WERI-Rb-1 (cell line): ENCODE data around the gene VWA5A.

Experiments
- DNase-seq: peaks from one replicate; pipeline ENCODE4 v3.0.0-alpha.2; 2020
- H3K27ac ChIP-seq: fragments of 250-450 bp; sonication (Bioruptor Pico); 2 replicates; pipeline ENCODE4 v1.5.1; 2020; ENCODE audit warnings: mild to moderate bottlenecking, moderate library complexity
- H3K27me3 ChIP-seq: fragments of 250-450 bp; sonication (Bioruptor Pico); 2 replicates; pipeline ENCODE4 v1.5.1; 2021; ENCODE audit warnings: mild to moderate bottlenecking, low read depth, moderate library complexity; ENCODE audit not compliant: insufficient read depth, severe bottlenecking
- H3K36me3 ChIP-seq: fragments of 250-450 bp; sonication (Bioruptor Pico); 2 replicates; pipeline ENCODE4 v1.5.1; 2020; ENCODE audit warnings: mild to moderate bottlenecking, moderate library complexity
- H3K4me3 ChIP-seq: 2 replicates; pipeline ENCODE4 v1.5.1; 2011; ENCODE audit warnings: low read depth, mild to moderate bottlenecking, control low read depth, low read length
- H3K9me3 ChIP-seq: fragments of 250-450 bp; sonication (Bioruptor Pico); 2 replicates; pipeline ENCODE4 v1.5.1; 2021; ENCODE audit warnings: mild to moderate bottlenecking, moderate library complexity; ENCODE audit not compliant: severe bottlenecking
- TF ChIP-seq, protein P1 (sequence below): IDR thresholded peaks from 2 replicates; pipeline ENCODE4 v1.5.1; 2011; ENCODE audit warnings: low read depth, mild to moderate bottlenecking, control low read depth, inconsistent platforms, low read length

VWA5A gene, protein sequence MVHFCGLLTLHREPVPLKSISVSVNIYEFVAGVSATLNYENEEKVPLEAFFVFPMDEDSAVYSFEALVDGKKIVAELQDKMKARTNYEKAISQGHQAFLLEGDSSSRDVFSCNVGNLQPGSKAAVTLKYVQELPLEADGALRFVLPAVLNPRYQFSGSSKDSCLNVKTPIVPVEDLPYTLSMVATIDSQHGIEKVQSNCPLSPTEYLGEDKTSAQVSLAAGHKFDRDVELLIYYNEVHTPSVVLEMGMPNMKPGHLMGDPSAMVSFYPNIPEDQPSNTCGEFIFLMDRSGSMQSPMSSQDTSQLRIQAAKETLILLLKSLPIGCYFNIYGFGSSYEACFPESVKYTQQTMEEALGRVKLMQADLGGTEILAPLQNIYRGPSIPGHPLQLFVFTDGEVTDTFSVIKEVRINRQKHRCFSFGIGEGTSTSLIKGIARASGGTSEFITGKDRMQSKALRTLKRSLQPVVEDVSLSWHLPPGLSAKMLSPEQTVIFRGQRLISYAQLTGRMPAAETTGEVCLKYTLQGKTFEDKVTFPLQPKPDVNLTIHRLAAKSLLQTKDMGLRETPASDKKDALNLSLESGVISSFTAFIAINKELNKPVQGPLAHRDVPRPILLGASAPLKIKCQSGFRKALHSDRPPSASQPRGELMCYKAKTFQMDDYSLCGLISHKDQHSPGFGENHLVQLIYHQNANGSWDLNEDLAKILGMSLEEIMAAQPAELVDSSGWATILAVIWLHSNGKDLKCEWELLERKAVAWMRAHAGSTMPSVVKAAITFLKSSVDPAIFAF

DNA sequence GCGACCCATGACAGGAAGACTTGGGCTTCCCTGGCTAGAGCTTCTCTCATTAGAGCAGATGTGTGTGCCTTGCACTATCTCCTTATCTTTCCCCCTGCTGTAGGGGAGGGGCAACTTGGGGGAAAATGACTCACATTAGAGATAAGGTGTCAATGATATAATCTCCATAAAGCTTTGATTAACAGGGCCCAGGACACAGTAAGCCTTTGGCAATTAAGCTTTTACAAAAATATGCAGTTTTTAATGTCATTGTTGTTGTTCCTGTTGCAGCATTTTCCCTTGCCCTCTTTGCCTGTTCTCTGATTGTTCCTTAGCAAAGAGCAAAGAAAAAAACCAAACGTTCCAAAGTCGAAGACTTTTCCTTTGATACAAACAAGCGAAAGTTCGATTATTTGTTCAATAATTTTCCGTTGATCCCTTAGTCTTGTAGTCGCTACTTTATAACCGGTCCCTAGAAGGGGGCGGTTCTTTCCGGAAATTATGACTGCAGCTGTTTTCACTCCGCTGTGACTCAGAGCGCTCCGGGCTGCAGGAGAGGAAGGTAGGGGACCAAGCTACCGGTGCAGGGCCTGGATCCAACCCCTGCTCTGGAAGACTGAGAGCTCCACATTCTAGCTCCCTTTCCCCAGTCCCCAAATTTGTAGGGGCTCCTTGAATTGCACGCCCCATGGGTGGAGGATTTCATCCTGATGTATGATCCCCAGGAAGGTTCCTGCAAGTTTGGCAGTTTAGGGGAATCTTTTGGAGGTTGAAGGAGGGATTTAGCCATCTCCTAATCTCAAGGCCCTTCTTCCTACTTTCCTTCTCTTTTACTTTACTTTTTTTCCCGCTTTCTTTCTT lies at the start of gene VWA5A:
Gene VWA5A, plus strand, starts transcription at position 509 of the 840 bp plus-strand sequence. CDS start 2,062 bp downstream, outside the sequence.
- Histone ChIP-seq H3K27me3 (no peaks in the 10 kb centered on the region), H3K36me3 (no peaks in the 10 kb centered on the region), H3K9me3 (no peaks in the 10 kb centered on the region), H3K4me3 (no peak within 1 kb of the TSS), H3K27ac (no peak within 1 kb of the TSS)
- DNase-seq = no peak
- TF ChIP-seq, protein P1, sequence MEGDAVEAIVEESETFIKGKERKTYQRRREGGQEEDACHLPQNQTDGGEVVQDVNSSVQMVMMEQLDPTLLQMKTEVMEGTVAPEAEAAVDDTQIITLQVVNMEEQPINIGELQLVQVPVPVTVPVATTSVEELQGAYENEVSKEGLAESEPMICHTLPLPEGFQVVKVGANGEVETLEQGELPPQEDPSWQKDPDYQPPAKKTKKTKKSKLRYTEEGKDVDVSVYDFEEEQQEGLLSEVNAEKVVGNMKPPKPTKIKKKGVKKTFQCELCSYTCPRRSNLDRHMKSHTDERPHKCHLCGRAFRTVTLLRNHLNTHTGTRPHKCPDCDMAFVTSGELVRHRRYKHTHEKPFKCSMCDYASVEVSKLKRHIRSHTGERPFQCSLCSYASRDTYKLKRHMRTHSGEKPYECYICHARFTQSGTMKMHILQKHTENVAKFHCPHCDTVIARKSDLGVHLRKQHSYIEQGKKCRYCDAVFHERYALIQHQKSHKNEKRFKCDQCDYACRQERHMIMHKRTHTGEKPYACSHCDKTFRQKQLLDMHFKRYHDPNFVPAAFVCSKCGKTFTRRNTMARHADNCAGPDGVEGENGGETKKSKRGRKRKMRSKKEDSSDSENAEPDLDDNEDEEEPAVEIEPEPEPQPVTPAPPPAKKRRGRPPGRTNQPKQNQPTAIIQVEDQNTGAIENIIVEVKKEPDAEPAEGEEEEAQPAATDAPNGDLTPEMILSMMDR = no peak

GRCh38 chr11:124068601-124069110 lies 46.6 kb upstream of the VWA5A start:
- Histone ChIP-seq H3K27me3 (no peaks in the 10 kb centered on the region), H3K9me3 (no peaks in the 10 kb centered on the region), H3K27ac (no peak overlapping the region), H3K36me3 (no peaks in the 10 kb centered on the region), H3K4me3 (no peak overlapping the region)
- TF ChIP-seq, protein P1 = no peak
- DNase-seq = no peak

- H3K36me3 ChIP-seq = no peaks in the 10 kb centered on the region
- DNase-seq = peak; percentile 91
- peak overlapping the region; percentile 39 for H3K4me3 ChIP-seq
- H3K9me3 ChIP-seq = no peaks in the 10 kb centered on the region
- H3K27me3 ChIP-seq = no peaks in the 10 kb centered on the region
- TF ChIP-seq, protein P1 = peak; percentile 87
- H3K27ac ChIP-seq = peak overlapping the region; percentile 37
Measured at GRCh38 chr11:124069429-124070401, 45.5 kb upstream of the VWA5A start.

DNA sequence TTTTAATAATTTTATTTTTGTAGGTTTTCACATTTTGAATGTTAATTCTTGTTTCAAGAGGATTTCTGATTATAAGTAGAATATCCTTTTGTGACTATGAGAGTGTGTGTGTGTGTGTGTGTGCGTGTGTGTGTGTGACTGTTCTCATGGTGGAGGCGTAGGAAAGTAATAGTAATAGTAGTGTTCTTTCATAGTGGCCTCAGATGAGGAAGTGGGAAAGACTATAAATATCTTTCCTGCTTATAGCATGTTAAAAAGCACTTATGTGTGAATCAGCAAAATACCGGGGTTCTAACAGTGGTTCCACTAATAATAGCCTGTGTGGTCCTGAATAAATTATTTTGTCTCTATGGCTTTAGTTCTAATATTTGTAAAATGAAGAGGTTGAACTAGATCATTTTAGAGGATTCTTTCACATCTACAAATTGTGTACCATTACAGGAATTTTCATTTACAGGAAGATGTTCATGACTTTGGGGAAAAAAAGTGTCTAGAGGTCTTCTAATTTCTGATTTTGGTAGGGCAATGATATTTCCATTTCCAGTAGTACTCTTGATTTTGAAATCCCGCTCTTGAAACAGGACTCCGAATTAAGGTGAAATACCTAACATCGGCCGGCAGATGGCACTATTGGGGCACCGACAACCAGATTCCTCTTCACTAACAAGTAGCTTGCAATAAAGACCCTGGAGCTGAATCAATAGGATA lies 44.2 kb upstream of the VWA5A start:
- TF ChIP-seq, protein P1 = peak; percentile 40
- no peaks in the 10 kb centered on the region for H3K36me3 ChIP-seq
- H3K27ac ChIP-seq = no peak overlapping the region
- peak; percentile 73 for DNase-seq
- no peak overlapping the region for H3K4me3 ChIP-seq
- no peaks in the 10 kb centered on the region for H3K9me3 ChIP-seq
- no peaks in the 10 kb centered on the region for H3K27me3 ChIP-seq
